Measurements from ENCODE around the gene CIDEB. TPM values are rescaled to one million over a fixed set of nuclear protein-coding genes. Genes with fewer than 3 reads are reported as not detected.

CIDEB gene
- total and polyA plus RNA-seq, 2 of the 13 experiments (the other 11 are each of a cell fraction or from before 2014, with no cell fraction given), result 35.8 to 110 TPM

GRCh38 chr14:24269910-24270536, 37.8 kb downstream of the CIDEB start:
- BruUV-seq (replicated peaks), result TSS peak; percentile 71
- in situ Hi-C loops (cut with HindIII; ENCODE audit: extremely low pct_ligation_motif_present, low pct_unique_long_range_greater_than_20kb) (no loop called here), intact Hi-C loops (cut with micrococcal nuclease; ENCODE audit: unreplicated experiment) (loop anchor here (2.0 kb wide), 1 partner anchor 53 kb away; the partner anchor contains the start of gene MDP1)
- WGBS (ENCODE audit: low lambda C conversion rate), result 97% methylated on average over 12 of the region's 14 CpGs
- Histone ChIP-seq H3K27ac (ENCODE audit: extremely low read length, insufficient read depth, low read length) (no peak overlapping the region), H3K4me3 (replicated peaks in 1 of 3; ENCODE audit: insufficient read depth in 1 of 3, low read depth in 2 of 3, low read length in 3 of 3) (peak overlapping the region in 1 of 3 experiments; percentile 96; a peak in 1 of 6 replicates), H3K9me3 (ENCODE audit: low read length) (no peaks in the 10 kb centered on the region), H3K27me3 (ENCODE audit: control insufficient read depth in 1 of 2, insufficient read depth in 2 of 2, low read length in 2 of 2) (no peaks in the 10 kb centered on the region; a peak in 1 of 5 replicates), H3K4me1 (ENCODE audit: insufficient read depth, low read length) (peaks cover 22% of the 10 kb centered on the region), H3K4me2 (ENCODE audit: low read depth, low read length) (peak overlapping the region; percentile 97), H2AFZ (ENCODE audit: low read length) (no peak overlapping the region), H3K9ac (ENCODE audit: insufficient read depth, low read depth, low read length) (no peak overlapping the region), H3K79me2 (ENCODE audit: insufficient read depth, low read length) (peaks cover 4% of the 10 kb centered on the region), H3K36me3 (replicated peaks in 1 of 2; ENCODE audit: control insufficient read depth in 1 of 2, insufficient read depth in 2 of 2, low read length in 2 of 2) (peaks cover 19 to 35% of the 10 kb centered on the region in 2 experiments; a peak in 4 of 5 replicates), H4K20me1 (ENCODE audit: insufficient read depth, low read length) (no peaks in the 10 kb centered on the region)
- POLR2A ChIA-PET, result interaction anchor here (1.0 to 16.5 kb wide), 22 partner anchors 10 to 175 kb away, joined by 3 to 435 read pairs (median 24); partner anchors contain the start of genes CBLN3, CHMP4A, CIDEB and DCAF11
- FAIRE-seq (no peak), ATAC-seq (no peak), DNase-seq (ENCODE audit: low spot score) (no peak)
- CTCF ChIA-PET (ENCODE audit: low intra/inter-chr PET ratio, low total read pairs), result interaction anchor here (2.8 kb wide), 1 partner anchor 27 kb away, joined by 33 read pairs; the partner anchor contains the start of gene TINF2
- TF ChIP-seq STAT5B (CRISPR knock-in tag; IDR thresholded peaks at IDR 0.05), result no peak
- peak; percentile 70; the same call in 1 of the 2 replicates for TF ChIP-seq DZIP1 (CRISPR knock-in tag; IDR thresholded peaks at IDR 0.05)
- TF ChIP-seq ZNF891 (CRISPR knock-in tag; IDR thresholded peaks at IDR 0.05), result 0 out of 2 replicates have a peak, but pooled peaks have one; percentile 17
- 0 out of 2 replicates have a peak, but pooled peaks have one; percentile 27 for TF ChIP-seq ZNF512B (CRISPR knock-in tag; IDR thresholded peaks at IDR 0.05; ENCODE audit: borderline replicate concordance)
- TF ChIP-seq RFX1 (IDR thresholded peaks at IDR 0.05), result no peak
- TF ChIP-seq NFIB (CRISPR knock-in tag; IDR thresholded peaks at IDR 0.05; ENCODE audit: borderline replicate concordance), result 0 out of 2 replicates have a peak, but pooled peaks have one; percentile 60
- TF ChIP-seq FOXM1 (CRISPR knock-in tag; IDR thresholded peaks at IDR 0.05), result no peak
- TF ChIP-seq RARG (CRISPR knock-in tag; IDR thresholded peaks at IDR 0.05; ENCODE audit: low read depth), result 0 out of 2 replicates have a peak, but pooled peaks have one; percentile 5
- TF ChIP-seq CENPBD1 (CRISPR knock-in tag; IDR thresholded peaks at IDR 0.05; ENCODE audit: borderline replicate concordance, low read depth), result no peak
- TF ChIP-seq TMF1 (CRISPR knock-in tag; IDR thresholded peaks at IDR 0.05; ENCODE audit: low read depth), result no peak
- no peak for TF ChIP-seq ZNF83 (CRISPR knock-in tag; IDR thresholded peaks at IDR 0.05; ENCODE audit: borderline replicate concordance)
- TF ChIP-seq MED13 (CRISPR knock-in tag; IDR thresholded peaks at IDR 0.05), result no peak
- no peak for TF ChIP-seq XBP1 (CRISPR knock-in tag; IDR thresholded peaks at IDR 0.05)
- TF ChIP-seq ZBTB14 (CRISPR knock-in tag; IDR thresholded peaks at IDR 0.05), result 0 out of 2 replicates have a peak, but pooled peaks have one; percentile 10
- no peak for TF ChIP-seq CBX1 (IDR thresholded peaks at IDR 0.05; ENCODE audit: low read depth)
- 0 out of 2 replicates have a peak, but pooled peaks have one; percentile 17 for TF ChIP-seq ZNF614 (CRISPR knock-in tag; IDR thresholded peaks at IDR 0.05; ENCODE audit: borderline replicate concordance)
- TF ChIP-seq CENPX (CRISPR knock-in tag; IDR thresholded peaks at IDR 0.05), result no peak

Data from HepG2 (cell line).